C4-2B (cell line): ENCODE measurements around the gene SUFU.

ENCODE experiments used
- ZFX ChIP-seq: fragments of 450-650 bp; IDR thresholded peaks from 2 replicates; pipeline ENCODE4 v1.6.1; 2017
- TF ChIP-seq, protein P1 (sequence below): fragments of 450-650 bp; conservative IDR thresholded peaks from 2 replicates; pipeline ENCODE4 v1.5.1; 2017; ENCODE audit warnings: mild to moderate bottlenecking

DNA sequence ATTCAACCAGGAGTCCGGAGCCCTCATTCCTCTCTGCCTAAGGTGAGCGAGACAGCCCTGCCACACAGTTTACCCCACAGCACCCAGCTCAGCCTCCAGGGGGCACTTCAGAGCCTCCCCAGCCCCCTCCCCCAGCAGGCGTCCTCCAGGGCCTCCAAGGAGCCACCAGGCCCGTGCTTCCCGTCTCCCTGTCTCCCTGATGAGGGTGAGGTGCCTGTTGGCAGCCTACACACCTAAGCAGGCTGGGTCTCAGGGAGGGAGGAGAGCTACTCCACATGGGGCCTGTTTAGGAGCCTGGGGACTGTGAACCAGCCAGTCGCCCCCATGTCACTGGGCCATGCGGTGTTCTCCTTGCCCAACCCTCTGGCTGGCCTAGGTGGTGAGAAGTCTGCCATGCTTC, 111.6 kb downstream of the SUFU start:
- TF ChIP-seq, protein P1, sequence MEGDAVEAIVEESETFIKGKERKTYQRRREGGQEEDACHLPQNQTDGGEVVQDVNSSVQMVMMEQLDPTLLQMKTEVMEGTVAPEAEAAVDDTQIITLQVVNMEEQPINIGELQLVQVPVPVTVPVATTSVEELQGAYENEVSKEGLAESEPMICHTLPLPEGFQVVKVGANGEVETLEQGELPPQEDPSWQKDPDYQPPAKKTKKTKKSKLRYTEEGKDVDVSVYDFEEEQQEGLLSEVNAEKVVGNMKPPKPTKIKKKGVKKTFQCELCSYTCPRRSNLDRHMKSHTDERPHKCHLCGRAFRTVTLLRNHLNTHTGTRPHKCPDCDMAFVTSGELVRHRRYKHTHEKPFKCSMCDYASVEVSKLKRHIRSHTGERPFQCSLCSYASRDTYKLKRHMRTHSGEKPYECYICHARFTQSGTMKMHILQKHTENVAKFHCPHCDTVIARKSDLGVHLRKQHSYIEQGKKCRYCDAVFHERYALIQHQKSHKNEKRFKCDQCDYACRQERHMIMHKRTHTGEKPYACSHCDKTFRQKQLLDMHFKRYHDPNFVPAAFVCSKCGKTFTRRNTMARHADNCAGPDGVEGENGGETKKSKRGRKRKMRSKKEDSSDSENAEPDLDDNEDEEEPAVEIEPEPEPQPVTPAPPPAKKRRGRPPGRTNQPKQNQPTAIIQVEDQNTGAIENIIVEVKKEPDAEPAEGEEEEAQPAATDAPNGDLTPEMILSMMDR = no peak; the same call in 1 of the 2 replicates
- no peak for TF ChIP-seq ZFX
